Measurements from ENCODE around the gene THEMIS.
A peak's percentile ranks its signal among the peaks of the same experiment; 100 is the strongest.
"Not testable (repeated sequence)": the region's sequence is repeated elsewhere in the genome, so short reads cannot be mapped to it uniquely, and the experiment has no call there.

The THEMIS gene

GRCh38 chr6:127914240-127914639, 13.4 kb upstream of the THEMIS start:
- DNase-seq (ENCODE audit: low read depth in 2 of 2), result no peak

GRCh38 chr6:127912914-127913313, 12.1 kb upstream of the THEMIS start:
- DNase-seq (ENCODE audit: low read depth in 2 of 2), result no peak

- peak in 1 of 2 donors; percentile 31 for DNase-seq (ENCODE audit: low read depth in 2 of 2)
Measured at GRCh38 chr6:127907960-127908640, 7.2 kb upstream of the THEMIS start.

GRCh38 chr6:127904160-127904559, 3.3 kb upstream of the THEMIS start:
- DNase-seq (ENCODE audit: low read depth in 2 of 2), result no peak

- no peak for DNase-seq (ENCODE audit: low read depth in 2 of 2)
Measured at GRCh38 chr6:127902933-127903332, 2.1 kb upstream of the THEMIS start.

- DNase-seq (ENCODE audit: low read depth in 2 of 2), result no peak
Measured at GRCh38 chr6:127897484-127897883, 3.4 kb downstream of the THEMIS start.

GRCh38 chr6:127894051-127894450, 6.8 kb downstream of the THEMIS start:
- DNase-seq (ENCODE audit: low read depth in 2 of 2), result no peak

GRCh38 chr6:127893541-127893940, 7.3 kb downstream of the THEMIS start:
- DNase-seq (ENCODE audit: low read depth in 2 of 2), result no peak

GRCh38 chr6:127891731-127892326, 9.0 kb downstream of the THEMIS start:
- DNase-seq (ENCODE audit: low read depth in 2 of 2), result no peak

GRCh38 chr6:127886603-127887002, 14.3 kb downstream of the THEMIS start:
- DNase-seq (ENCODE audit: low read depth in 2 of 2), result no peak

GRCh38 chr6:127884134-127884533, 16.7 kb downstream of the THEMIS start:
- DNase-seq (ENCODE audit: low read depth in 2 of 2), result no peak

- not testable (repeated sequence) for DNase-seq (ENCODE audit: low read depth in 2 of 2)
Measured at GRCh38 chr6:127881949-127882348, 18.9 kb downstream of the THEMIS start.

GRCh38 chr6:127880429-127880828, 20.4 kb downstream of the THEMIS start:
- no peak for DNase-seq (ENCODE audit: low read depth in 2 of 2)

GRCh38 chr6:127879685-127880084, 21.2 kb downstream of the THEMIS start:
- DNase-seq (ENCODE audit: low read depth in 2 of 2), result no peak

GRCh38 chr6:127878115-127878514, 22.7 kb downstream of the THEMIS start:
- no peak for DNase-seq (ENCODE audit: low read depth in 2 of 2)

- no peak for DNase-seq (ENCODE audit: low read depth in 2 of 2)
Measured at GRCh38 chr6:127877231-127877630, 23.6 kb downstream of the THEMIS start.

- DNase-seq (ENCODE audit: low read depth in 2 of 2), result no peak
Measured at GRCh38 chr6:127869772-127870404, 31.0 kb downstream of the THEMIS start.

GRCh38 chr6:127869183-127869582, 31.7 kb downstream of the THEMIS start:
- DNase-seq (ENCODE audit: low read depth in 2 of 2), result no peak

GRCh38 chr6:127868338-127868737, 32.5 kb downstream of the THEMIS start:
- DNase-seq (ENCODE audit: low read depth in 2 of 2), result no peak

GRCh38 chr6:127866766-127867165, 34.1 kb downstream of the THEMIS start:
- no peak for DNase-seq (ENCODE audit: low read depth in 2 of 2)

- no peak for DNase-seq (ENCODE audit: low read depth in 2 of 2)
Measured at GRCh38 chr6:127865108-127865507, 35.8 kb downstream of the THEMIS start.

GRCh38 chr6:127864701-127865100, 36.2 kb downstream of the THEMIS start:
- no peak for DNase-seq (ENCODE audit: low read depth in 2 of 2)

- DNase-seq (ENCODE audit: low read depth in 2 of 2), result no peak
Measured at GRCh38 chr6:127860723-127861122, 40.1 kb downstream of the THEMIS start.
